Measurements from ENCODE around the gene STAT3. TPM values are rescaled to one million over a fixed set of nuclear protein-coding genes. Genes with fewer than 3 reads are reported as not detected.
"Not testable (repeated sequence)": the region's sequence is repeated elsewhere in the genome, so short reads cannot be mapped to it uniquely, and the experiment has no call there.

STAT3 gene
- total and polyA plus RNA-seq, 9 donors, result 42.6 to 56.9 (median 47.7) TPM

- DNase-seq; H3K27ac ChIP-seq (ENCODE audit: low read length); H3K4me3 ChIP-seq (ENCODE audit: low read length); H3K27me3 ChIP-seq (ENCODE audit: control insufficient read depth, insufficient read depth, low read length); H3K4me1 ChIP-seq (ENCODE audit: control insufficient read depth, insufficient read depth, low read length); H3K9me3 ChIP-seq (replicated peaks; ENCODE audit: control insufficient read depth, low read depth, low read length): not testable (repeated sequence)
- H3K36me3 ChIP-seq (ENCODE audit: control insufficient read depth, insufficient read depth, low read length), result peaks cover 68% of the 10 kb centered on the region
- WGBS (ENCODE audit: insufficient coverage), result 84% methylated on average over 5 of the region's 6 CpGs
These were observed 70.3 kb downstream of the STAT3 start for GRCh38 chr17:42317967-42318366.

GRCh38 chr17:42317266-42317845, 70.9 kb downstream of the STAT3 start:
- no peak for DNase-seq
- 54% methylated on average over 4 of the region's 5 CpGs for WGBS (ENCODE audit: insufficient coverage)
- Histone ChIP-seq H3K36me3 (ENCODE audit: control insufficient read depth, insufficient read depth, low read length) (peaks cover 64% of the 10 kb centered on the region), H3K4me3 (ENCODE audit: low read length) (no peak overlapping the region), H3K4me1 (ENCODE audit: control insufficient read depth, insufficient read depth, low read length) (peaks cover 9% of the 10 kb centered on the region), H3K27ac (ENCODE audit: low read length) (no peak overlapping the region), H3K9me3 (replicated peaks; ENCODE audit: control insufficient read depth, low read depth, low read length) (no peaks in the 10 kb centered on the region), H3K27me3 (ENCODE audit: control insufficient read depth, insufficient read depth, low read length) (no peaks in the 10 kb centered on the region)

GRCh38 chr17:42316755-42317154, 71.5 kb downstream of the STAT3 start:
- Histone ChIP-seq H3K36me3 (ENCODE audit: control insufficient read depth, insufficient read depth, low read length) (peaks cover 58% of the 10 kb centered on the region), H3K4me3 (ENCODE audit: low read length) (no peak overlapping the region)

GRCh38 chr17:42315402-42316156, 72.7 kb downstream of the STAT3 start:
- H3K4me3 ChIP-seq (ENCODE audit: low read length), result no peak overlapping the region
- no peaks in the 10 kb centered on the region for H3K27me3 ChIP-seq (ENCODE audit: control insufficient read depth, insufficient read depth, low read length)
- H3K36me3 ChIP-seq (ENCODE audit: control insufficient read depth, insufficient read depth, low read length), result peaks cover 56% of the 10 kb centered on the region
- DNase-seq, result no peak
- H3K9me3 ChIP-seq (replicated peaks; ENCODE audit: control insufficient read depth, low read depth, low read length), result no peaks in the 10 kb centered on the region
- H3K27ac ChIP-seq (ENCODE audit: low read length), result no peak overlapping the region
- peaks cover 26% of the 10 kb centered on the region for H3K4me1 ChIP-seq (ENCODE audit: control insufficient read depth, insufficient read depth, low read length)
- 73% methylated on average over 8 of the region's 10 CpGs for WGBS (ENCODE audit: insufficient coverage)

More at GRCh38 chr17:42316755-42317154, 71.5 kb downstream of the STAT3 start:
- WGBS (ENCODE audit: insufficient coverage), result no CpG with 5 or more reads among the region's 4 CpGs
- Histone ChIP-seq H3K4me1 (ENCODE audit: control insufficient read depth, insufficient read depth, low read length) (peaks cover 15% of the 10 kb centered on the region), H3K27me3 (ENCODE audit: control insufficient read depth, insufficient read depth, low read length) (no peaks in the 10 kb centered on the region), H3K27ac (ENCODE audit: low read length) (no peak overlapping the region), H3K9me3 (replicated peaks; ENCODE audit: control insufficient read depth, low read depth, low read length) (no peaks in the 10 kb centered on the region)
- no peak for DNase-seq

GRCh38 chr17:42313773-42314566, 74.3 kb downstream of the STAT3 start:
- WGBS (ENCODE audit: insufficient coverage), result 74% methylated on average over 7 of the region's 14 CpGs
- no peak overlapping the region for H3K27ac ChIP-seq (ENCODE audit: low read length)
- DNase-seq, result no peak
- peaks cover 29% of the 10 kb centered on the region for H3K4me1 ChIP-seq (ENCODE audit: control insufficient read depth, insufficient read depth, low read length)
- H3K9me3 ChIP-seq (replicated peaks; ENCODE audit: control insufficient read depth, low read depth, low read length), result no peaks in the 10 kb centered on the region
- H3K4me3 ChIP-seq (ENCODE audit: low read length), result no peak overlapping the region
- H3K36me3 ChIP-seq (ENCODE audit: control insufficient read depth, insufficient read depth, low read length), result peaks cover 56% of the 10 kb centered on the region
- no peaks in the 10 kb centered on the region for H3K27me3 ChIP-seq (ENCODE audit: control insufficient read depth, insufficient read depth, low read length)

- Histone ChIP-seq H3K4me1 (ENCODE audit: control insufficient read depth, insufficient read depth, low read length) (peaks cover 30% of the 10 kb centered on the region), H3K27me3 (ENCODE audit: control insufficient read depth, insufficient read depth, low read length) (no peaks in the 10 kb centered on the region), H3K4me3 (ENCODE audit: low read length) (no peak overlapping the region), H3K27ac (ENCODE audit: low read length) (no peak overlapping the region), H3K9me3 (replicated peaks; ENCODE audit: control insufficient read depth, low read depth, low read length) (no peaks in the 10 kb centered on the region), H3K36me3 (ENCODE audit: control insufficient read depth, insufficient read depth, low read length) (peaks cover 55% of the 10 kb centered on the region)
- DNase-seq, result no peak
- WGBS (ENCODE audit: insufficient coverage), result no CpG with 5 or more reads among the region's 4 CpGs
These were observed 74.9 kb downstream of the STAT3 start for GRCh38 chr17:42313389-42313772.

- Histone ChIP-seq H3K4me1 (ENCODE audit: control insufficient read depth, insufficient read depth, low read length) (peaks cover 32% of the 10 kb centered on the region), H3K36me3 (ENCODE audit: control insufficient read depth, insufficient read depth, low read length) (peaks cover 60% of the 10 kb centered on the region), H3K27ac (ENCODE audit: low read length) (peak overlapping the region; percentile 97), H3K27me3 (ENCODE audit: control insufficient read depth, insufficient read depth, low read length) (no peaks in the 10 kb centered on the region), H3K4me3 (ENCODE audit: low read length) (peak overlapping the region; percentile 16), H3K9me3 (replicated peaks; ENCODE audit: control insufficient read depth, low read depth, low read length) (no peaks in the 10 kb centered on the region)
- DNase-seq, result peak; percentile 91
- 4% methylated on average over 43 of the region's 54 CpGs for WGBS (ENCODE audit: insufficient coverage)
These were observed 75.7 kb downstream of the STAT3 start for GRCh38 chr17:42312285-42313130.

- no peaks in the 10 kb centered on the region for H3K9me3 ChIP-seq (replicated peaks; ENCODE audit: control insufficient read depth, low read depth, low read length)
- peaks cover 61% of the 10 kb centered on the region for H3K36me3 ChIP-seq (ENCODE audit: control insufficient read depth, insufficient read depth, low read length)
- no peak for DNase-seq
- H3K27ac ChIP-seq (ENCODE audit: low read length), result peak overlapping the region; percentile 97
- WGBS (ENCODE audit: insufficient coverage), result 0% methylated on average over 2 of the region's 5 CpGs
- H3K27me3 ChIP-seq (ENCODE audit: control insufficient read depth, insufficient read depth, low read length), result no peaks in the 10 kb centered on the region
- H3K4me3 ChIP-seq (ENCODE audit: low read length), result no peak overlapping the region
- H3K4me1 ChIP-seq (ENCODE audit: control insufficient read depth, insufficient read depth, low read length), result peaks cover 32% of the 10 kb centered on the region
These were observed 76.3 kb downstream of the STAT3 start for GRCh38 chr17:42312035-42312284.

- peaks cover 58% of the 10 kb centered on the region for H3K36me3 ChIP-seq (ENCODE audit: control insufficient read depth, insufficient read depth, low read length)
- WGBS (ENCODE audit: insufficient coverage), result 24% methylated on average over 8 of the region's 19 CpGs
These were observed 76.8 kb downstream of the STAT3 start for GRCh38 chr17:42311240-42312034.

More at GRCh38 chr17:42311240-42312034, 76.8 kb downstream of the STAT3 start:
- Histone ChIP-seq H3K27me3 (ENCODE audit: control insufficient read depth, insufficient read depth, low read length) (no peaks in the 10 kb centered on the region), H3K4me1 (ENCODE audit: control insufficient read depth, insufficient read depth, low read length) (peaks cover 32% of the 10 kb centered on the region), H3K9me3 (replicated peaks; ENCODE audit: control insufficient read depth, low read depth, low read length) (no peaks in the 10 kb centered on the region), H3K27ac (ENCODE audit: low read length) (peak overlapping the region; percentile 97), H3K4me3 (ENCODE audit: low read length) (no peak overlapping the region)
- peak; percentile 97 for DNase-seq
